Thoracic aorta (tissue), 2 donors: ENCODE measurements around the gene DOCK7. TPM values are rescaled to one million over a fixed set of nuclear protein-coding genes. Genes with fewer than 3 reads are reported as not detected.
"Not testable (repeated sequence)": the region's sequence is repeated elsewhere in the genome, so short reads cannot be mapped to it uniquely, and the experiment has no call there.

Experiments
- ATAC-seq: fragments of 150-250 bp; one replicate; pipeline ENCODE4 v1.8.0; 2017; ENCODE audit warnings: low read depth; ENCODE audit not compliant: insufficient number of reproducible peaks, low FRiP score
- DNase-seq: peaks from one replicate; pipeline ENCODE4 v3.0.0-alpha.2; 2020; ENCODE audit warnings: low spot score
- H3K27ac ChIP-seq, 2 donors: fragments of 200-600 bp; sonication (generic); 1 replicate in 1 of 2; 2 replicates in 1 of 2; pipeline ENCODE4 v1.5.1; 2016; ENCODE audit warnings: mild to moderate bottlenecking in 2 of 2, moderate library complexity in 2 of 2
- H3K27me3 ChIP-seq: fragments of 200-600 bp; sonication (generic); replicated peaks from 2 replicates; pipeline ENCODE4 v1.6.0; 2016; ENCODE audit warnings: mild to moderate bottlenecking; ENCODE audit not compliant: insufficient read depth
- H3K36me3 ChIP-seq: fragments of 200-600 bp; sonication (generic); one replicate; pipeline ENCODE4 v1.5.1; 2016
- H3K4me1 ChIP-seq, 2 donors: fragments of 200-600 bp; sonication (generic); 1 replicate in 1 of 2; 2 replicates in 1 of 2; pipeline versions ENCODE4 v1.5.1 to v1.6.0; 2016; ENCODE audit warnings: low read depth in 2 of 2, mild to moderate bottlenecking in 1 of 2; ENCODE audit not compliant: control insufficient read depth in 1 of 2
- H3K4me3 ChIP-seq: fragments of 200-600 bp; sonication (generic); 2 replicates; pipeline ENCODE4 v1.5.1; 2016; ENCODE audit warnings: mild to moderate bottlenecking
- H3K9me3 ChIP-seq: fragments of 200-600 bp; sonication (generic); 2 replicates; pipeline ENCODE4 v1.5.1; 2016
- total RNA-seq, 2 donors: library from RNA; depleted of rRNA; stranded (reverse); fragments of >200 nt; gene quantifications; one replicate each; pipeline versions ENCODE4 v1.1.0 to v1.2.3, GENCODE V29; 2016
- TF ChIP-seq, protein P1 (sequence below): fragments of 200-600 bp; sonication (generic); IDR thresholded peaks from one replicate; pipeline ENCODE4 v1.5.1; 2019; ENCODE audit warnings: antibody characterized with exemption

Gene DOCK7
- total RNA-seq, 2 donors from 2014 or later: 52.7 to 75.7 TPM

DNA sequence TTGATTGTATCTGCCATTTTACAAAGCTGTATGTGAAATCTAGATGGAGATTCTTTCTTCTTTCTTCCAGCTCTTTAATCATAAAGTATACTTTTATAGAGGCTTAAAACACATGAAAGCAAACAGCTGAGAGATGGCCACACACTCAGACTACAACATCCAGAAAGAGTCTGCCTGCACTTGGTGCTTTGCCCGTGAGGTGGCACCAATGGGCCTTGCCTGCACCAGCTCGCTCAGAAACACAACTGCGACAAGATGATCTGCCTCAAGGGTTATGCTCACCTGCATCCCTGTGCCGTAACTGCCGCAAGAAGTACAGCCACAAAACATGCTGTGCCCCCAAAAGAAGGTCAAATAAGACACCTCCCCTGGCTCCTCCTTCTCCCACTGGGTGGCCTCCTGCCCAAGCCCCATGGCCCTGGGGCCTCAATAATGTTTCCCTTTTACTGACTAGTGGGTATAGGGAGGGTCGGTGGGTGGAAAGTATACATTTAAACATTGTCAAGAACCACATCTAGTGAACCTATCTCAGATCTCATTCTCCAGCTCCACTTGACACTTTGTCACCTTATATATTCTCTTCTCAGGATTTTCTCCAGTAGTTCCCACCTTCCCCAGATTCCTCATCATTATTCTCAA lies 157.6 kb downstream of the DOCK7 start:
- Histone ChIP-seq H3K4me3 (no peak overlapping the region), H3K9me3 (no peaks in the 10 kb centered on the region), H3K27ac (no peak overlapping the region), H3K27me3 (no peaks in the 10 kb centered on the region), H3K36me3 (peaks cover 7% of the 10 kb centered on the region), H3K4me1 (no peaks in the 10 kb centered on the region)
- ATAC-seq (peak; percentile 43), DNase-seq (no peak)
- TF ChIP-seq, protein P1, sequence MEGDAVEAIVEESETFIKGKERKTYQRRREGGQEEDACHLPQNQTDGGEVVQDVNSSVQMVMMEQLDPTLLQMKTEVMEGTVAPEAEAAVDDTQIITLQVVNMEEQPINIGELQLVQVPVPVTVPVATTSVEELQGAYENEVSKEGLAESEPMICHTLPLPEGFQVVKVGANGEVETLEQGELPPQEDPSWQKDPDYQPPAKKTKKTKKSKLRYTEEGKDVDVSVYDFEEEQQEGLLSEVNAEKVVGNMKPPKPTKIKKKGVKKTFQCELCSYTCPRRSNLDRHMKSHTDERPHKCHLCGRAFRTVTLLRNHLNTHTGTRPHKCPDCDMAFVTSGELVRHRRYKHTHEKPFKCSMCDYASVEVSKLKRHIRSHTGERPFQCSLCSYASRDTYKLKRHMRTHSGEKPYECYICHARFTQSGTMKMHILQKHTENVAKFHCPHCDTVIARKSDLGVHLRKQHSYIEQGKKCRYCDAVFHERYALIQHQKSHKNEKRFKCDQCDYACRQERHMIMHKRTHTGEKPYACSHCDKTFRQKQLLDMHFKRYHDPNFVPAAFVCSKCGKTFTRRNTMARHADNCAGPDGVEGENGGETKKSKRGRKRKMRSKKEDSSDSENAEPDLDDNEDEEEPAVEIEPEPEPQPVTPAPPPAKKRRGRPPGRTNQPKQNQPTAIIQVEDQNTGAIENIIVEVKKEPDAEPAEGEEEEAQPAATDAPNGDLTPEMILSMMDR: peak; percentile 67

DNA sequence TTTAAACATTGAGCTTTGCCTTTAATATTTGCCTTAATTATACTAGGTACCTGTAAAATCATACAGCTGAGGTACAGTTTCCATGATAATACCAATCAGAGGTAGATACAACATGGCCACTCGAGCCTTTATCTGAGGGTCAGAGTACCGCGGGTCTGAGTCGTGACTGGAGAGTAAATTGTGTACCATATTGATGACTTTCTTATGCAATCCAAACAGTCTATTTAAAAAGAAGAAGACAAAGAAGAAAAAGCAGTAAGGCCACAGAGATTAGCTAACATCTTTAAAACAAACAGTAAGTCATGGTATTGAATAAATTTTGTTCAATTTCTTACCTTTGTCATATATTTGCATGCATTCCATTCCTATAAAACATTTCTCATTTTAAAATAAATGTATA lies 159.0 kb downstream of the DOCK7 start:
- TF ChIP-seq, protein P1: no peak
- no peak for ATAC-seq

DNA sequence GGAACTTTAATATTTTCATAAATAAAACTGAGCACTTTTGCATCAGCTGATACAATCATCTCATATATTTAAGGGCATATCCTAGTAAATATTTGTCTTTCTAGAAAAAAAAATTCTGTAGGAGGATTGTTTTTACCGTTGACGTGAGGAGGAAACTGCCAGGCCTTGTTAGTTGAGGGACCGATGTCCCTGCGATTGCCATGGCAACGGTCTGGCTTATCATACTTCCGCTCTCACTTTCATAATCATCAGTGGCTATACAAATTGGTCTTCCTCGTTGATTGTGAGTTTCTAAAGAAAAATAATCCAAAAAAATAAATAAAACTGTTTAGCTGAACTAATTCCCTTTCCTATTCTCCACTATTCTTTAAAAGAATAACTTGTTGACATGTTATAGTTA lies 160.2 kb downstream of the DOCK7 start:
- H3K36me3 ChIP-seq: peaks cover 3% of the 10 kb centered on the region
- no peak overlapping the region for H3K4me3 ChIP-seq
- no peaks in the 10 kb centered on the region for H3K4me1 ChIP-seq
- no peak overlapping the region for H3K27ac ChIP-seq
- H3K27me3 ChIP-seq: no peaks in the 10 kb centered on the region
- H3K9me3 ChIP-seq: no peaks in the 10 kb centered on the region
- TF ChIP-seq, protein P1: no peak
- DNase-seq: no peak
- ATAC-seq: no peak

More for the DNA sequence above, 159.0 kb downstream of the DOCK7 start:
- H3K27ac ChIP-seq: no peak overlapping the region
- no peak overlapping the region for H3K4me3 ChIP-seq
- no peaks in the 10 kb centered on the region for H3K27me3 ChIP-seq
- H3K9me3 ChIP-seq: no peaks in the 10 kb centered on the region
- H3K36me3 ChIP-seq: peaks cover 3% of the 10 kb centered on the region
- H3K4me1 ChIP-seq: no peaks in the 10 kb centered on the region
- DNase-seq: no peak

DNA sequence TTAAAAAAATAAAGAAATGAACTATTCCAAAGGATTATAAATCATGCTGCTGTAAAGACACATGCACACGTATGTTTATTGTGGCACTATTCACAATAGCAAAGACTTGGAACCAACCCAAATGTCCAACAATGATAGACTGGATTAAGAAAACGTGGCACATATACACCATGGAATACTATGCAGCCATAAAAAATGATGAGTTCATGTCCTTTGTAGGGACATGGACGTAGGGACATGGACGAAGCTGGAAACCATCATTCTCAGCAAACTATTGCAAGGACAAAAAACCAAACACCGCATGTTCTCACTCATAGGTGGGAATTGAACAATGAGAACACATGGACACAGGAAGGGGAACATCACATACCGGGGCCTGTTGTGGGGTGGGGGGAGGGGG lies 160.8 kb downstream of the DOCK7 start:
- not testable (repeated sequence) for H3K4me1 ChIP-seq, H3K27ac ChIP-seq, DNase-seq, H3K9me3 ChIP-seq, H3K36me3 ChIP-seq, H3K27me3 ChIP-seq, ATAC-seq, H3K4me3 ChIP-seq

DNA sequence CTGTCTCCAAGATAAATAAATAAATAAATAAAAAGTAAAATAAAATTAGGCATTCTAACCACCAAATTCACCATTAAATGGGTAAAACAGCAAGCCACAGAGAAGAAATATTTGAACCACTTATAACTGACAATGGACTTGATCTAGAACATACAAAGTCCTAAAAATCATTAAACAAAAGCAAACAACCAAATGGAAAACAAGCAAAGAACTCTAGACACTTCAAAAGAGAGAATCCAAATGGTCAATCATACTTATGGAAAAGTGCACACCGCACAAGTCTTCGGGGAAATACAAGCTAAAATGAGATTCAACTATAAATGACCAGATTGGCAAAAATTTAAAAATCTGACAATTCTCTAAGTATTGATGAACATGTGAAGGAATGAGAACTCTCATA lies 164.3 kb downstream of the DOCK7 start:
- Histone ChIP-seq H3K9me3 (no peaks in the 10 kb centered on the region), H3K27ac (no peak overlapping the region), H3K4me1 (no peaks in the 10 kb centered on the region), H3K36me3 (peaks cover 3% of the 10 kb centered on the region), H3K27me3 (no peaks in the 10 kb centered on the region), H3K4me3 (no peak overlapping the region)
- no peak for ATAC-seq
- TF ChIP-seq, protein P1: no peak
- no peak for DNase-seq

DNA sequence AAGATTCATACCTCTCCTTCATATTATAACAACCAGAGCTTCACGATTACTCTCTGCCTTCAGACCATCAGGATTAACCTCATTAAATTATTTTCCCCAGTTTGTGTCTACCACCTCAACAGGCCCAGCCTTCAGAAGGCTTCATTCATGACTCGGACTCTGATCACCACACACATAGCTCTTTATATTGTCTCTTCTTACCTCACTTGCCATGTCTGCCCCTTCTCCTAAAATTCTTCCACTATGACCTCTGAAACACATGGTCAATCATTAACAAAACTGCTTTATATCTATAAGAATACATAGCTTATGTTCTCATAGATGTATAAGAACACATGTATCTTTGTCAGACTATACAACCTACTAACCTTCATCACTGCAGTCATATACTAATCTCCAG lies 171.6 kb downstream of the DOCK7 start:
- H3K4me1 ChIP-seq: no peaks in the 10 kb centered on the region
- H3K36me3 ChIP-seq: no peaks in the 10 kb centered on the region
- no peak overlapping the region for H3K27ac ChIP-seq
- H3K4me3 ChIP-seq: no peak overlapping the region
- no peaks in the 10 kb centered on the region for H3K27me3 ChIP-seq
- TF ChIP-seq, protein P1: no peak
- DNase-seq: no peak
- ATAC-seq: no peak
- no peaks in the 10 kb centered on the region for H3K9me3 ChIP-seq
